AG20443 (cell line): Measurements from ENCODE around the gene ITIH5.
"Not testable (repeated sequence)": the region's sequence is repeated elsewhere in the genome, so short reads cannot be mapped to it uniquely, and the experiment has no call there.

ENCODE experiments used
- DNase-seq: peaks from one replicate; pipeline ENCODE4 v3.0.0; 2012; ENCODE audit warnings: low spot score, mixed read lengths

ITIH5 gene

GRCh38 chr10:7687228-7687907, 20.6 kb upstream of the ITIH5 start:
- DNase-seq: peak; percentile 89

- DNase-seq: no peak
These were observed 19.8 kb upstream of the ITIH5 start for GRCh38 chr10:7686351-7687171.

- DNase-seq: not testable (repeated sequence)
These were observed 13.3 kb upstream of the ITIH5 start for GRCh38 chr10:7680078-7680477.

- no peak for DNase-seq
These were observed 12.5 kb upstream of the ITIH5 start for GRCh38 chr10:7679256-7679655.

GRCh38 chr10:7672341-7673134, 5.8 kb upstream of the ITIH5 start:
- DNase-seq: no peak

GRCh38 chr10:7670157-7670556, 3.4 kb upstream of the ITIH5 start:
- no peak for DNase-seq

- DNase-seq: no peak
These were observed 736 bp upstream of the ITIH5 start for GRCh38 chr10:7667262-7668141.

GRCh38 chr10:7665767-7666166, 999 bp downstream of the ITIH5 start:
- peak; percentile 17 for DNase-seq

GRCh38 chr10:7664707-7665106, 2.1 kb downstream of the ITIH5 start:
- no peak for DNase-seq

- peak; percentile 31 for DNase-seq
These were observed 4.2 kb downstream of the ITIH5 start for GRCh38 chr10:7662522-7662921.

GRCh38 chr10:7659560-7659959, 7.2 kb downstream of the ITIH5 start:
- peak; percentile 35 for DNase-seq

- DNase-seq: no peak
These were observed 9.2 kb downstream of the ITIH5 start for GRCh38 chr10:7657552-7657951.

- not testable (repeated sequence) for DNase-seq
These were observed 9.7 kb downstream of the ITIH5 start for GRCh38 chr10:7657079-7657478.

- DNase-seq: peak; percentile 53
These were observed 14.8 kb downstream of the ITIH5 start for GRCh38 chr10:7651853-7652470.

GRCh38 chr10:7649673-7650300, 17.0 kb downstream of the ITIH5 start:
- peak; percentile 78 for DNase-seq

- no peak for DNase-seq
These were observed 19.6 kb downstream of the ITIH5 start for GRCh38 chr10:7647062-7647664.

- DNase-seq: no peak
These were observed 24.2 kb downstream of the ITIH5 start for GRCh38 chr10:7642491-7643011.

GRCh38 chr10:7635408-7636125, 31.2 kb downstream of the ITIH5 start:
- no peak for DNase-seq

GRCh38 chr10:7634142-7634894, 32.4 kb downstream of the ITIH5 start:
- peak; percentile 25 for DNase-seq
